Activated CD8-positive, alpha-beta memory T cell treated with anti-CD3 and anti-CD28 coated beads for 1 hour (primary cell): ENCODE results near the gene SLC37A3.
"Not testable (repeated sequence)": the region's sequence is repeated elsewhere in the genome, so short reads cannot be mapped to it uniquely, and the experiment has no call there.

Source experiments
- DNase-seq, 2 donors: peaks; one replicate each; pipeline ENCODE4 v3.0.0-alpha.2; 2020; ENCODE audit warnings: low read depth in 1 of 2; ENCODE audit errors: extremely low read depth in 1 of 2

Gene SLC37A3

DNA sequence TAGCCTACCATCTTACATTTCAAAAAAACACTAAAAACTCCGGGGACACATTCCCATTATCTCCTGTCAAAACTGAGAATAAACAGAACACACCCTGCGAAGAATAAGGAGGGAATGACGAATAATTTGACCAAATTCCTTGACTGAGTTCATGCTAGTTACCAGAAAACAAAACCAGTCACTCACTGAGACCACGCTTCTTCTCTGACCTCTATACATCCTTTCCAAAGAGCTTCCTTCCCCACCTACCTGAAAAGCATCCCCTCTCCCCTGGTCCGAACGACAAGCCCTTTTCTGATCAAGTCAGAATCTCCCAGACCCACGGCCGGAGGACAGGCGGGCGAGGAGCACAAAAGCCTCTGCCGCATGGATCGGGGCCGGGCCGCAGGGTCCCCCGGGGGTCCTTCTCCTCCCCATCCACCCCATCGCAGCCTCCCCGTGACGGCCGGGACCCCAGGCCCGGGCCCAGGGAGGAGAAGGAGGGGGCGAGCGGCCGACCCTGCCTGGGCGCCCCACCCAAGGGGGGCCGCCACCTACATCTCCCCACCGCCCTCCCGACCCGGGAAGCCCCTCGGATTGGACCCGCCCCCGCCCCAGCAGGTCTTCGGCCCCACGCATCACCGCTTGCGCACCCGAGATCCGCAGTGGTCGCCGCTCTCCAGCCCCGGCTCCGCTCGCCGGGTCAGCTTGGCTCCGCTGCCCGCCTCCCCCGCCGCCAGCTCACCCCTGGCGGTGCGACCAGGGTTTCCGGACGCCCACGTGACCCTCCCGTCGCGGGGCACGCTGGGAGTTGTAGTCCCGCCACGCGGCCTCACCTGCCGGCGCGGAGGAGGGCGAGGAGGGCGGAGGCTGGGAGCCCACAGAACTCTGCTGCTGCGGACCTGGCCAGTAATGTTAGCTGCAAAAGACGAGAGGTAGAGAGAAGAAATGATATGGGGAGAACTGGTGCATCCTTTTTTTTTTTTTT lies at the start of gene SLC37A3:
TSS of gene SLC37A3 (minus strand) at position 747 of the 967 bp plus-strand sequence. CDS start 16,004 bp downstream, outside the sequence.
- DNase-seq, result peak; percentile 46 to 80

DNA sequence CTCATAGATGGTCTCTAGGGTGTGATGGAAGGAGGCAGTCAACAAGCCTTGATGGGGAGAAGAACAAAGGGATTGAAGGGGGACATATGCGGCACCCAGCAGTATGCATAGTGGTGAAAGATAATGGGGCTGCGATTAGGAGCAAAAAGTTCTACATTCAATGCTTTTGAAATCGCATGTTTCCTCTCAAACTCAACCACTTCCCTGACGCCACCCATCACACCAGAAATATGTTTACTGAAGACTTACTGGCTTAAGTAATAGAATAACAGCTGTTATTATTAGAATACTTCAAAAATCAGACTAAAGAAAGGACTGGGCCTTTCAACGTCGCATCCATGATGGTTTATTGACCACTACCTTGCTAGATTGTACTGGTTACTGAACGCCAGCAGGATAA lies 49.5 kb upstream of the SLC37A3 start:
- DNase-seq, result no peak

DNA sequence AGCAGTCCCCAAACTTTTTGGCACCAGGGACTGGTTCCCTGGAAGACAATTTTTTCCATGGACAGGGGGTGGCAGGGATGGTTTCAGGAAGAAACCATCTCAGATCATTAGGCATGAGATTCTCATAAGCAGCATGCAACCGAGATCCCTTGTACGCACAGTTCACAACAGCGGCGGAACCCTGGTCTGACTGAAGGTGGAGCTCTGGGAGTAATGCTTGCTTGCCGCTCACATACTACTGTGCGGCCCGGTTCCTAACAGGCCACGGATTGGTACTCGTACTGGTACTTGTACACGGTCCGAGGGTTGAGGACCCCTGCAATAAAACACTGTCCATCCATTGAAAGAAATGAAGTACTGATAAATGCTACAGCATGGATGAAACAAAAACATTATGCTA lies 48.1 kb upstream of the SLC37A3 start:
- no peak for DNase-seq

GRCh38 chr7:140441519-140441918 lies 43.2 kb upstream of the SLC37A3 start:
- no peak for DNase-seq

DNA sequence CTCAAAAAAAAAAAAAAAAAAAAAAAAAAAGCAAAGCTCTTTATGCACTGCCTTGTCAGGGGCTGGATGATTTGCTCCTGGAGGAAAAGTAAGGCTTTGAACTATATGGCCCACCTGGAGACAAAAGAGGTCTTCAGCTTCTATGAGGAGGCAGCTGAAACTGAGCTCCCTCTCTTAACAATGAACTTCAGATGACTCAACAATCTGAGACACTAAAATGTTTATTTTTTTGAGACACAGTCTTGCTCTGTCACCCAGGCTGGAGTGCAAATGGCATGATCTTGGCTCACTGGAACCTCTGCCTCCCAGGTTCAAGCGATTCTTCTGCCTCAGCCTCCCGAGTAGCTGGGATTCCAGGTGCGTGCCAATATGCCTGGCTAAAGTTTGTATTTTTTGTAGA lies 42.3 kb upstream of the SLC37A3 start:
- no peak for DNase-seq

GRCh38 chr7:140439359-140439758 lies 41.0 kb upstream of the SLC37A3 start:
- no peak for DNase-seq

GRCh38 chr7:140435252-140435895 lies 37.0 kb upstream of the SLC37A3 start:
- DNase-seq, result no peak

DNA sequence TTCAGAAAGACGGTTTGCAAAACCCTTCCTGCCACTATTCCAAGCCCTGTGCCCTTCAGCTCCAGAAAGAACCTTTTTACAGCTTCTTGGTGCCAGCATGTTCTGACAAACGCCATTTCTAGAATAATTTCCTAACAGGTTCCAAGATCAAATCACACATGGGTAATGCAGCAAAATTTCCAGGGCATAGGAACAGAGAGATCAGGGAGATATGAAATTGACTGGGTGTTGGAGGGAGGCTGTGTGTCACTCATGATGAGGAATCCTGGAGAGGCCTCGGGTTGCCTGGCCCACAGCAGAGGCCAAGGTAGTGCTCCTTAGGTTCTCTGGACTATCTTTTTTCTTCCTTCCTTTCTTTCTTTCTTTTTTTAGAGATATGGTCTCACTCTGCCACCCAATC lies 35.1 kb upstream of the SLC37A3 start:
- DNase-seq, result no peak

GRCh38 chr7:140426130-140426529 lies 27.8 kb upstream of the SLC37A3 start:
- no peak for DNase-seq

GRCh38 chr7:140425718-140426117 lies 27.4 kb upstream of the SLC37A3 start:
- no peak for DNase-seq

DNA sequence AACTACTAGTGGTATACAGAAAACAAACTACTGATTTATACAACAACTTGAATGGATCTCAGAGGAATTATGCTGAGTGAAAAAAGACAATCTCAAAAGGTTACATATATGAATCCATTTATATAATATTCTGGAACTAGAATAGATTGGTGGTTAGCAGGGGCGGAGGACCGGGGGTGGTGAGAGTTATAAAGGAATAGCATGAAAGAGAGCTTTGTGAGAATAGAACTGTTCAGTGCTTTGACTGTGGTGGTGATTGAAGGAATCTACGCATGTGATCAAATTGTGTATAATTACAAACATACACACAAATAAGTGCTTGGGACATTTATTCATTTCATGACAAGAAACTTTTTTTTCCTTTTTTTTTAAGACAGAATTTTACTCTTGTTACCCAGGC lies 25.2 kb upstream of the SLC37A3 start:
- no peak for DNase-seq

GRCh38 chr7:140421521-140421920 lies 23.2 kb upstream of the SLC37A3 start:
- DNase-seq, result no peak

DNA sequence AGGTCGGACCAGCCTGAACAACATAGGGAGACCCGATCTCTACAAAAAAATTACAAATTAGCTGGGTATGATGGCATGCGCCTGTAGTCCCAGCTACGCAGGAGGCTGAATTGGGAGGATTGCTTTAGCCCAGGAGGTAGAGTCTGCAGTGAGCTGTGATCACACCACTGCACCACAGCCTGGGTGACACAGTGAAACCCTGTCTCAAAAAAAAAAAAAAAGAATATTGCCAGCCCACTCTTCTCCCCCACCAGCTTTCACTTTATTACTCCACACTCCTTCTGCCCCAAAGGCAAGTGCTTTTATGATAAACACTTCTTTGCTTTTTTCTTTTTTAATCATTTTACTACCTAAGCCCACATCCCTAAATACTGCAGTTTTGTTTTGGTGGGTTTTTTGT lies 20.3 kb upstream of the SLC37A3 start:
- DNase-seq, result no peak

GRCh38 chr7:140418156-140418472 lies 19.8 kb upstream of the SLC37A3 start:
- not testable (repeated sequence) for DNase-seq

GRCh38 chr7:140417456-140418155 lies 19.3 kb upstream of the SLC37A3 start:
- DNase-seq, result no peak

GRCh38 chr7:140416560-140416959 lies 18.2 kb upstream of the SLC37A3 start:
- no peak for DNase-seq

- DNase-seq, result not testable (repeated sequence)
Observed at GRCh38 chr7:140415816-140416215, 17.5 kb upstream of the SLC37A3 start.

DNA sequence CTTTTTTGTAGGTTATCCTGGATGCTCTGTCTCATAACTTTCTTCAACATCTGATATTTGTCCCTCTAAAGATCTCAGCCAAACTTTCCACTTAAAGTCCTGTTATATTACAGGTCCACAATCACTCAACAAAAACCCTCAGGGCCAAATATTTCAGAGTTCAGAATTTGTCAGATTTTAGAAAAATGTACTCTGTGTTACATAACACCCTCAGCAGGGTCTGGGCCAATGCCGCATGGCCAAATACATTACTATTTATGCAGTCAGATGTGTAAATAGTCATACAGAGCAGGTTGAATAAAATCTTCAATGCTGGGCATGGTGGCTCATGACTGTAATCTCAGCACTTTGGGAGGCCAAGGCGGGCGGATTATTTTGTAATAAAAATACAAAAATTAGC lies 17.0 kb upstream of the SLC37A3 start:
- DNase-seq, result no peak

DNA sequence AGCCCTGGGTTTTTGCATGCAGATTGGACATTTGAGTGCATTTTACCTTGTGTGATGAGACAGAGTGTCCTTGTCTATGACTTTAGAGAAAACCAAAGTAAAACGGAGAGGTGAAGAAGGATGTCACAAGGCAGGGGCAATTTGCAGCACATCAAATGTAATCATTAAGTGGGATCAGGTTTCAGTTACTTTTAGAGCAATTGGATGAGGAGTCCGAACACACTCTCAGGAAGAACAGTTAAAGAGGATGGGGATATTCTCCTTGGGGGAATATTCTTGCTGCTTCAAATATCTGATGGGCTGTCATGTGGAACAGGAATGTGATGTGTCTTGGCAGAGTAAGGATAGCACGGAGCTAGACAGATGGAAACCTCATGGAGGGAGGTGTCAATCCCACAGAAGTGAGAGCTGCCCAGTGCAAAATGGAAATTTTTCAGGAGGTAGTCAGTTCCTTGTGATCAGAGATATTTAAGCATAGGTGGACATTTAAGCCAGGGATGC lies 6.3 kb upstream of the SLC37A3 start:
- DNase-seq, result no peak

DNA sequence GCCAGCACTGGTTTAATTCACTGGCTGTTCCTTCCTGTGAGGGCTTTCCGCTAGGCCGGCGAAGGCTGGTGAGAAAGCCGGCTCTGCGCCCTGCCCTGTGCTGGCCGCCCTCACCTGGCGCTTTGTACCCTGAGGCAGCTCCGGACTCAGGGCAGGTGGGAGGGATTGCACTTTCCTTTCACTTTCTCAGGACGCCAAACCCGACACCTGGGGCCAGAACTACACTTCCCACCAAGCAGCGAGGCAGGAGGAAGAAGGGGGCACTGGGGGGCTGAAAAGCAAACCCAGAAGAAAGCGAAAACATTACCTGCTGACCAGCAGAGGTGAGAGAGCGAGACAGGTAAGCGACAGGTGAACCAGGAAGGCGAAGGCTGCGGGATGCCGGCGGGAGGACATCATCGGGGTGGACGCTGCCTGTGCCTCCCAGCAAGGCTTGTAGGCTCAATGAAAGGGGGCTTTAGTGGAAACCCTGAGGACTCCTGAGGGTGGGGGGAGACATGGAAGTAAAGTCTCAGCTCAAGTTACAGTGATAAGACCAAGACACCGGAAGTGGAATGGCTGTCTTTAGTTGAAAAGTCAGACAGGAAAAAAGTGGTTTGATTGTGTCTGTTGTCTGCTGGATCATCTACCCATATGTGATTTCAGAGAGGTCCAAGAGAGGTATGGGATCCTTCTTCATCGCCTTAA lies 5.7 kb upstream of the SLC37A3 start, which contains the start of gene RAB19:
TSS of gene RAB19 (plus strand) at position 181 of the 687 bp plus-strand sequence. CDS start 3,589 bp downstream, outside the sequence.
- peak in 1 of 2 donors; percentile 22 for DNase-seq
